AG08395 (cell line): ENCODE results near the gene FAM43B.

Source experiments
- DNase-seq: peaks from one replicate; pipeline ENCODE4 v3.0.0; 2012; ENCODE audit warnings: mixed read lengths, low spot score

FAM43B gene

DNA sequence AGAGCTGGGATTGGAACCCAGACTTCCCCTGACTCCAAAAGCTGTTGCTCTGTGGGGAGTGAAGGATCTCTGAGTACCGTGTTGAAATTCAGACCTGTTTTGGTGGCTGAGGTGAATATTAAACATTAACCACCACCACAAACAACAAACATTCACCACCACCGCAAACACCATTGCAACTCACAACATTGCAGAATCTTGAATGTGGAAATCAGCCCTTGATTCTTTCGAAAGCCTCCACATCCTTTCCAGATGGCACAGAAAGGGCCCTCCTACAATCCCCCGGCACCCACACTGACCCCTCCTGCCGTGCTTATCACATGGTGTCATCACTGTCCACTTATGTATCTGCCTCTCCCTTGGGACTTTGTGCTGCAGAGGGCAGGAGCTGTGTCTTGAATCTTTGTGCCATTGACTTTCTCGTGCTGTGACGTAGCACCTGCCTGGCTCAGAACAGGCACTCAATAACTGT, 38.0 kb downstream of the FAM43B start:
- peak; percentile 83 for DNase-seq

GRCh38 chr1:20593756-20594155, 41.4 kb downstream of the FAM43B start:
- no peak for DNase-seq

GRCh38 chr1:20594746-20595145, 42.4 kb downstream of the FAM43B start:
- DNase-seq = no peak

- DNase-seq = no peak
Observed at GRCh38 chr1:20596106-20596505, 43.7 kb downstream of the FAM43B start.

GRCh38 chr1:20597650-20598049, 45.3 kb downstream of the FAM43B start:
- DNase-seq = no peak

- no peak for DNase-seq
Observed at GRCh38 chr1:20600156-20600555, 47.8 kb downstream of the FAM43B start.

DNA sequence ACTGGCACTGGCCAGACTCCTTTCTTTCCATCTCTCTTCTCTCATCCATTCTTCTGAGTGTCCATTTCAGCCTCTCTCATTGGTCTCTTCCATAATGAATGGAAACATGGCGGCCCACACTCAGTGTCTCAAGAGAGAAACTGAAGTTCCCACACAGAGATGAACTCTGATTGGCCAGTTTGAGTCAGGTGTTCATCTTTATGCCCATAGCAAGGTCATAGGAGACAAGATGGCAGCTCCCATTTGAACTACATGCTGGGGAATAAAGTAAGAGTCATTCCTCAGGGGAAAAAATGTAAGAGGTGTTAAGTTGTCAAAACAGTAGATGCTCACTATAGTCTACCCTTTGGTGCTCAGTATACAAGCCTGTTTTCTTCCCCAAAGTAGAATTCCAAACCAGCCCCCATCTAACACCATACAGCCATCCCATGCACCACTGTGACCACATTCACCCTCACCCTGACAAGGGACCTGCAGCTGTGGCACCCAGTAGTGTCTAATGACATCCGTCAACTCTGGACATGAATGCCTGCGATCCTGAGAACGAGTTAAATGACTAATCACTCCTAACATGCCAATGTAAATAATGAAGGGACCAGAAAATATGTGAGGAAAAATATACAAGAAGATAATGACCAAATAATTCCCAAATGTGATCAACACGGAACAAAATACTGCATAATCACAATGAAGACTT, 48.9 kb downstream of the FAM43B start:
- DNase-seq = no peak

DNA sequence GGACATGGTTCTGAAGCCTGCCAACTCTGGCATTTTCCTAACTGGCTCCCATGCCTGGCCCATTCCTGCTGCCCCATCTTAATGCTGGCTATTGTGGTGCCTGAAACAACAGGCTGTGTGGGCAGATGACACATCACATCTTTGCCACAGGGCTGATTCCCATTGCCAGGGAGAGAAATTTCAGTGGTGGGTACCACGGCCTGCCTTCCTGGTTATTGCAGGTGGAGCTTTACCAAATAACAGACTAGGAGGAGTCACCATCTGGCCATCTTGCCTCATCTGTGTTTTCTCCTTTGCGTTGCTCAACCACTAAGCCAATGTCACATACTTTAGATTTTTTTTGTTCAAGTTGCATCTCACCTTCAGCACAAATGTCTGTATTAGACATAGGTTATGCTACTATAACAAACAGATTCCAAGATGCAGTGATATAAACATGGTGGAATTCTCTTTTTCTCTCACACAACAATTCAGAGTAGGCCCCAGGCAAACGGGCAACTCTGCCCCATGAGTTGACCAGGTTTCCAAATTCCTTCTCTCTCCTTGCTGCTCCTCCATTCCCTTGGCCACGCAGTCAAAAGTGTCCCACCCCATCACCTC, 50.6 kb downstream of the FAM43B start:
- DNase-seq = no peak

DNA sequence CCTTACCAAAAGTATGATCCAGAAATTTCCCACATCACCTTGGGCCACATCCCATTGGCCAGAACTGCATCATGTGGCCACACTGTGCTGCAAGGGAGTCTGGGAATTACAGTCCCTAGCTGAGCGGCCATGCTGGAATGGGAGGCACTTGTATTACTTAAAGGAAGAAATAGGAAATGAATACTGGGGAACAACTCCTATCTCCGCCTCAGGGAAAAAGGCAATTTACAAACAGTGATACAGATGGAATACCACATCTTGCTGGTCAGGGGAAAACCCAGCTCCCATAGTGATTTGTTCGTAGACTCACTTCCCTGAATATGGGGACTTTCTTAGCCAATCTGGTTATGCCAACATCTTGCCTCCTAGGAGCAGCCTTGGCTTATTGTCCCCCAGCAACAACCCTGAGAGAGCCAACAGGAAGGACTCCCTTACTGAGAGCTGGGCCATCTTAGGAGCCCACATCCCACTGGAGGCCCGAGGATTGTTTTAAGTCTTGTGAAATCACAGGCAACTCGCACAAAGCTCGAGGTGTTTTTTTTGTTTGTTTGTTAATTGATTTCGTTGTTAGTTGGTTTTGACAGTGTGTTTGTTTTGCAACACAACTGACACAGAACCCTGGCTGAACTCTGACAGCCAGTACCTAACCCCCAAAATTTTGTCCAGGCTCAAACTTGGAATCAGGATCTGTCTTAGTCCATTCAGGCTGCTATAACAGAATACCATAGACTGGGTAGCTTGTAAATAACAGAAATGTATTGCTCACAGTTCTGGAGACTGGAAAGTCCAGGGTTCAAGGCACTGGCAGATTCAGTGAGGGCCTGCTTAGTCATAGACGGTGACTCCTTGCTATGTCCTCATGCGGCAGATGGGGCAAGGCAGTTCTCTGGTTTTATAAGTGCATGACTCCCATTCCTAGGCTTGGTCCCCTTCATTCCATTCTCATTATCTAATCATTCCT, 51.4 kb downstream of the FAM43B start:
- peak; percentile 90 for DNase-seq
